Activated CD4-positive, alpha-beta T cell treated with anti-CD3 and anti-CD28 coated beads for 36 hours (primary cell): ENCODE results near the gene BBS4. TPM values are rescaled to one million over a fixed set of nuclear protein-coding genes. Genes with fewer than 3 reads are reported as not detected.
"Not testable (repeated sequence)": the region's sequence is repeated elsewhere in the genome, so short reads cannot be mapped to it uniquely, and the experiment has no call there.

Experiments
- ATAC-seq: fragments of 200-7000 bp; cut with Tn5 transposase; one replicate; pipeline ENCODE4 v1.10.0; 2021; ENCODE audit warnings: mild to moderate bottlenecking, moderate library complexity
- CTCF ChIA-PET: fragments of 350-600 bp; sonication (Branson Sonifier 250); formaldehyde crosslinking; loops from one replicate; lab custom pipeline; 2021; ENCODE audit warnings: antibody characterized with exemption; lab: Charles Lee
- POLR2A ChIA-PET: fragments of 350-600 bp; sonication (Branson Sonifier 250); formaldehyde crosslinking; loops from one replicate; lab custom pipeline; 2021; ENCODE audit warnings: antibody characterized with exemption, inconsistent platforms; lab: Charles Lee
- DNase-seq: peaks from one replicate; pipeline ENCODE4 v3.0.0-alpha.2; 2020
- H3K27ac Mint-ChIP-seq: one replicate; pipeline ENCODE4 v1.8.0; 2021; ENCODE audit warnings: mixed read lengths
- H3K27me3 Mint-ChIP-seq: one replicate; pipeline ENCODE4 v1.8.0; 2021; ENCODE audit warnings: mixed read lengths
- H3K36me3 Mint-ChIP-seq: one replicate; pipeline ENCODE4 v1.8.0; 2021; ENCODE audit warnings: low read depth, mixed read lengths
- H3K4me1 Mint-ChIP-seq: one replicate; pipeline ENCODE4 v1.8.0; 2021; ENCODE audit warnings: mixed read lengths
- H3K4me3 Mint-ChIP-seq: one replicate; pipeline ENCODE4 v1.8.0; 2021; ENCODE audit warnings: mild to moderate bottlenecking, moderate library complexity, mixed read lengths
- H3K9me3 Mint-ChIP-seq: one replicate; pipeline ENCODE4 v1.8.0; 2021; ENCODE audit warnings: low read depth, mixed read lengths
- intact Hi-C, 2 experiments: fragments of 100-400 bp; cut with DNase I in 1 of 2; cut with micrococcal nuclease in 1 of 2; formaldehyde crosslinking; loops; one replicate each; pipeline versions ENCODE4 v1.14.2 to v1.15.1; 2022 to 2024; cut with DNase I, micrococcal nuclease
- total RNA-seq, 2 experiments: library from RNA; stranded (reverse); gene quantifications; one replicate each; pipeline ENCODE4 v1.2.3, GENCODE V29; 2021

The BBS4 gene
- total RNA-seq, 2 experiments from 2014 or later, result 13.7 to 14.9 TPM

DNA sequence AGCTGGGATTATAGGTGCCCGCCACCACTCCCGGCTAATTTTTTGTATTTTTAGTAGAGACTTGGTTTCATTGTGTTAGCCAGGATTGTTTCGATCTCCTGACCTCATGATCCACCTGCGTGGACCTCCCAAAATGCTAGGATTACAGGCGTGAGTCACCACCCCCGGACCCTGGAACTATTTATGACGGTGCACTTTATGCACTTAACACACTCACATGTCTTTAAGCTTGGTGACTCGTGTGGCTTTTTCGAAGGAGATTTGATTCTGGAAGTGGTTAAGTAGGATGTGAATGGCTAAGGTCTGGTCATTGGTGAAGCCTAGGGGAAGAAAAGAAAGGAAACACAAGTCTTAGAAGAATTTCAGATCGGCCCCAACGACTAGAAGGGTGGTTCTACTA, 20.3 kb downstream of the BBS4 start:
- ChIA-PET CTCF (interaction anchor here (0.7 to 1.9 kb wide), 3 partner anchors 13 to 111 kb away, joined by 3 to 8 read pairs (median 6); no protein-coding TSS in a partner anchor), POLR2A (interaction anchor here (0.6 kb wide), 2 partner anchors 30 to 945 kb away, joined by 3 read pairs; no protein-coding TSS in a partner anchor)
- H3K27me3 Mint-ChIP-seq, result no peaks in the 10 kb centered on the region
- peaks cover 4% of the 10 kb centered on the region for H3K4me1 Mint-ChIP-seq
- no peak overlapping the region for H3K4me3 Mint-ChIP-seq
- peaks cover 2% of the 10 kb centered on the region for H3K36me3 Mint-ChIP-seq
- no peaks in the 10 kb centered on the region for H3K9me3 Mint-ChIP-seq
- no peak overlapping the region for H3K27ac Mint-ChIP-seq
- no peak for DNase-seq
- intact Hi-C loops, result no loop called here
- no peak for ATAC-seq

- ATAC-seq, intact Hi-C loops, H3K27me3 Mint-ChIP-seq, H3K9me3 Mint-ChIP-seq, H3K36me3 Mint-ChIP-seq, H3K27ac Mint-ChIP-seq, DNase-seq, H3K4me3 Mint-ChIP-seq, POLR2A ChIA-PET, H3K4me1 Mint-ChIP-seq: not testable (repeated sequence)
- CTCF ChIA-PET, result interaction anchor here (1.7 kb wide), 1 partner anchor 13 kb away, joined by 7 read pairs; no protein-coding TSS in a partner anchor
Measured at GRCh38 chr15:72708551-72709303, 22.7 kb downstream of the BBS4 start.

GRCh38 chr15:72722071-72722696, 36.2 kb downstream of the BBS4 start:
- Mint-ChIP-seq H3K36me3 (peaks cover 12% of the 10 kb centered on the region), H3K4me1 (no peaks in the 10 kb centered on the region), H3K27me3 (no peaks in the 10 kb centered on the region), H3K4me3 (no peak overlapping the region), H3K27ac (no peak overlapping the region), H3K9me3 (no peaks in the 10 kb centered on the region)
- ATAC-seq, result peak; percentile 42
- POLR2A ChIA-PET, result no interaction called here
- intact Hi-C loops, result loop anchor here (1.0 to 5.0 kb wide), 5 partner anchors 60 to 550 kb away; partner anchors contain the start of gene ADPGK (in 1 of the 2)
- CTCF ChIA-PET, result interaction anchor here (0.6 to 2.7 kb wide), 51 partner anchors 9 to 983 kb away, joined by 3 to 42 read pairs (median 4); no protein-coding TSS in a partner anchor
- DNase-seq, result peak; percentile 85

- DNase-seq, result no peak
- no peaks in the 10 kb centered on the region for H3K27me3 Mint-ChIP-seq
- H3K4me3 Mint-ChIP-seq, result no peak overlapping the region
- ChIA-PET POLR2A (no interaction called here), CTCF (interaction anchor here (0.6 to 2.7 kb wide), 5 partner anchors 16 to 621 kb away, joined by 3 to 26 read pairs (median 5); no protein-coding TSS in a partner anchor)
- intact Hi-C loops, result loop anchor here in 1 of 2 experiments (5.0 kb wide), 1 partner anchor 548 kb away; no protein-coding TSS in a partner anchor
- H3K9me3 Mint-ChIP-seq, result no peaks in the 10 kb centered on the region
- ATAC-seq, result no peak
- no peak overlapping the region for H3K27ac Mint-ChIP-seq
- H3K4me1 Mint-ChIP-seq, result no peaks in the 10 kb centered on the region
- peaks cover 7% of the 10 kb centered on the region for H3K36me3 Mint-ChIP-seq
Measured at GRCh38 chr15:72724028-72724427, 38.0 kb downstream of the BBS4 start.

DNA sequence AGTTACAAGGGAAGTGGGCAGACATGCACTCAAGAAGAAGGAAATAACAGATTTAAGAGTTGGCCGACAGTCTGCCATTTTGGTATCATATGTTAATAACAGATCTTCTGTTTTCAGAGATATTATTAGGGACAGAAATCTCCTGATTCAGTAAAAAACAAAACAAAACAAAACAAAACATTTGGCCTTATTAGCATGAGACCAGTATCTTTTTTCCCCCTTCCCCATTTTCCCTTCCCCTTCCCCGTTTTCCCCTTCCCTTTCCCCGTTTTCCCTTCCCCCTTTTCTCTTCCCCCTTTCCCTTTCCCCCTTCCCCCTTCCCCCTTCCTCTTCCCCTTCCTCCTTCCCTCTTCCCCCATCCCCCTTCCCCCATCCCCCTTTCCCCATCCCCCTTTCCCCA, 39.4 kb downstream of the BBS4 start:
- H3K9me3 Mint-ChIP-seq, result no peaks in the 10 kb centered on the region
- ATAC-seq, result no peak

DNA sequence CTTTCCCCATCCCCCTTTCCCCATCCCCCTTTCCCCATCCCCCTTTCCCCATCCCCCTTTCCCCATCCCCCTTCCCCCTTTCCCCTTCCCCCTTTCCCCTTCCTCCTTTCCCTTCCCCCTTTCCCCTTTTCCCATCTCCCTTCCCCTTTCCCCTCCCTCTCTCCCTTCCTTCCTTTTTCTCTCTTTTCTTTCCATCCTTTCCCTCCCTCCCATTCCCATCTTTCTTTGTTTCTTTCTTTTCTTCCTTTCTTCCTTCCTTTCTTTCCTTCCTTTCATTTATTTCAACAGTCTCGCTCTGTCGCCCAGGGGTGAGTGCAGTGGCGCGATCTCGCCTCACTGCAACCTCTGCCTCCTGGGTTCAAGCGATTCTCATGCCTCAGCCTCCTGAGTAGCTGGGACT, 39.8 kb downstream of the BBS4 start:
- H3K4me3 Mint-ChIP-seq, DNase-seq, intact Hi-C loops, H3K4me1 Mint-ChIP-seq, ATAC-seq, H3K27me3 Mint-ChIP-seq, POLR2A ChIA-PET, H3K36me3 Mint-ChIP-seq, H3K9me3 Mint-ChIP-seq, H3K27ac Mint-ChIP-seq: not testable (repeated sequence)
- CTCF ChIA-PET, result interaction anchor here (0.6 kb wide), 1 partner anchor 53 kb away, joined by 3 read pairs; no protein-coding TSS in a partner anchor

More for the DNA sequence above, 39.4 kb downstream of the BBS4 start:
- no peaks in the 10 kb centered on the region for H3K4me1 Mint-ChIP-seq
- H3K4me3 Mint-ChIP-seq, result no peak overlapping the region
- DNase-seq, result no peak
- intact Hi-C loops, result no loop called here
- peaks cover 6% of the 10 kb centered on the region for H3K36me3 Mint-ChIP-seq
- ChIA-PET CTCF (no interaction called here), POLR2A (no interaction called here)
- no peak overlapping the region for H3K27ac Mint-ChIP-seq
- H3K27me3 Mint-ChIP-seq, result no peaks in the 10 kb centered on the region

GRCh38 chr15:72727154-72727553, 41.1 kb downstream of the BBS4 start:
- POLR2A ChIA-PET, result no interaction called here
- ATAC-seq, result no peak
- H3K4me1 Mint-ChIP-seq, result no peaks in the 10 kb centered on the region
- H3K27ac Mint-ChIP-seq, result no peak overlapping the region
- peaks cover 11% of the 10 kb centered on the region for H3K36me3 Mint-ChIP-seq
- H3K27me3 Mint-ChIP-seq, result no peaks in the 10 kb centered on the region
- DNase-seq, result no peak
- intact Hi-C loops, result no loop called here
- no peak overlapping the region for H3K4me3 Mint-ChIP-seq
- CTCF ChIA-PET, result interaction anchor here (0.8 kb wide), 1 partner anchor 127 kb away, joined by 4 read pairs; no protein-coding TSS in a partner anchor
- H3K9me3 Mint-ChIP-seq, result no peaks in the 10 kb centered on the region

DNA sequence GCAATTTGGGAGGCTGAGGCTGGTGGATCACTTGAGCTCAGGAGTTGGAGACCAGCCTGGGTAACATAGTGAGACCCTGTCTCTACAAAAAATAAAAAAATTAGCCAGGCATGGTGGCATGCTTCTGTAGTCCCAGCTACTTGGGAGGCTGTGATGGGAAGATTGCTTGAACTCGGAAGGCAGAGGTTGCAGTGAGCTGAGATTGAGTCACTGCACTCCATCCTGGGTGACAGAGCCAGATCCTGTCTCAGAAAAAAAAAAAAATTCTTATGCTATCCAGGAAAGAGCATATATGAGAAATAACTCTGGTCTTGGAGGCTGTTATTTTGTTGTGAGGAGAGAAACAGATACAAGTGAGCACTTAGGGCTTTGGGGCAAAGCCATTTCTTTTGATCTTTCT, 42.2 kb downstream of the BBS4 start:
- H3K9me3 Mint-ChIP-seq, DNase-seq, H3K4me3 Mint-ChIP-seq, H3K27ac Mint-ChIP-seq, intact Hi-C loops, POLR2A ChIA-PET, H3K27me3 Mint-ChIP-seq, H3K4me1 Mint-ChIP-seq, CTCF ChIA-PET, ATAC-seq: not testable (repeated sequence)
- H3K36me3 Mint-ChIP-seq, result peaks cover 11% of the 10 kb centered on the region

GRCh38 chr15:72728821-72729220, 42.8 kb downstream of the BBS4 start:
- ATAC-seq (no peak), DNase-seq (no peak)
- H3K36me3 Mint-ChIP-seq, result peaks cover 11% of the 10 kb centered on the region
- intact Hi-C loops, result no loop called here
- no peaks in the 10 kb centered on the region for H3K4me1 Mint-ChIP-seq
- ChIA-PET CTCF (no interaction called here), POLR2A (no interaction called here)
- H3K27ac Mint-ChIP-seq, result no peak overlapping the region
- no peak overlapping the region for H3K4me3 Mint-ChIP-seq
- H3K27me3 Mint-ChIP-seq, result no peaks in the 10 kb centered on the region
- H3K9me3 Mint-ChIP-seq, result no peaks in the 10 kb centered on the region

DNA sequence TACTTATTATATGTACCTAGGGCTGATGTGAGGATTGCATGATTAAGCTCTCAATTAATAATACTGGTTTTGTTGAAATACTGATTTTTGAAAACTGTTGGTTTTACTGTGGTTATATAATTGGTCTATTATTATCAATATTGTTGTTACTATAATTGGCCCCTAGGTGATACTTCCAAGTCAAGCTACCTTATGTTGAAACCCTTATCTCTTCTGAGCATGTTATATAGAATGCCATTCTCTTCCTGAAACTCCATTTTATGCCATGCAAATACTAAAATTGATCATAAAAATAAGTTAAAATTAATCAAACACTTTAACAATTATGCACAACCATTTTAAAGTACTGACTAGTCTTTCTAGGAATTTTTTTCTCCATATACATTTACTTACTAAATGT, 46.1 kb downstream of the BBS4 start:
- no peak overlapping the region for H3K4me3 Mint-ChIP-seq
- peaks cover 14% of the 10 kb centered on the region for H3K36me3 Mint-ChIP-seq
- H3K9me3 Mint-ChIP-seq, result no peaks in the 10 kb centered on the region
- H3K27ac Mint-ChIP-seq, result no peak overlapping the region
- CTCF ChIA-PET, result interaction anchor here (0.7 to 1.5 kb wide), 4 partner anchors 9 to 102 kb away, joined by 3 to 7 read pairs (median 4); no protein-coding TSS in a partner anchor
- H3K27me3 Mint-ChIP-seq, result no peaks in the 10 kb centered on the region
- H3K4me1 Mint-ChIP-seq, result no peaks in the 10 kb centered on the region
- DNase-seq (no peak), ATAC-seq (no peak)
- POLR2A ChIA-PET, result no interaction called here
- intact Hi-C loops, result no loop called here

- H3K4me1 Mint-ChIP-seq, result no peaks in the 10 kb centered on the region
- no peaks in the 10 kb centered on the region for H3K27me3 Mint-ChIP-seq
- H3K4me3 Mint-ChIP-seq, result no peak overlapping the region
- DNase-seq (no peak), ATAC-seq (no peak)
- ChIA-PET POLR2A (no interaction called here), CTCF (interaction anchor here (1.2 to 1.7 kb wide), 4 partner anchors 10 to 102 kb away, joined by 3 to 7 read pairs (median 6); no protein-coding TSS in a partner anchor)
- intact Hi-C loops, result no loop called here
- H3K36me3 Mint-ChIP-seq, result peaks cover 17% of the 10 kb centered on the region
- no peak overlapping the region for H3K27ac Mint-ChIP-seq
- no peaks in the 10 kb centered on the region for H3K9me3 Mint-ChIP-seq
Measured at GRCh38 chr15:72732516-72732915, 46.5 kb downstream of the BBS4 start.
